MCF 10A (cell line): ENCODE measurements around the gene OR52E4. TPM values are rescaled to one million over a fixed set of nuclear protein-coding genes. Genes with fewer than 3 reads are reported as not detected.
A peak's percentile ranks its signal among the peaks of the same experiment; 100 is the strongest.

Experiments
- BruUV-seq: library from RNA; stranded (reverse); fragments of 400-500 nt; replicated peaks from 2 replicates; lab custom pipeline; 2021; lab: Mats Ljungman, UMichigan
- CTCF ChIA-PET: fragments of 300-600 bp; sonication (Branson Sonifier 250); formaldehyde crosslinking; extraction: SDS; loops from one replicate; lab custom pipeline; 2021; ENCODE audit warnings: antibody characterized with exemption, inconsistent platforms; lab: Yijun Ruan, JAX
- POLR2A ChIA-PET: fragments of 300-600, 350-650 bp; sonication (Branson Sonifier 250); formaldehyde crosslinking; extraction: SDS; loops from one replicate; lab custom pipeline; 2020; ENCODE audit warnings: antibody characterized with exemption, inconsistent platforms; lab: Yijun Ruan, JAX
- DNase-seq: peaks from one replicate; pipeline ENCODE4 v3.0.0-alpha.2; 2018; ENCODE audit not compliant: unreplicated experiment
- H3K27ac Mint-ChIP-seq: one replicate; pipeline ENCODE4 v1.8.0; 2022; ENCODE audit warnings: mild to moderate bottlenecking, low read depth, mixed read lengths; ENCODE audit not compliant: unreplicated experiment
- H3K27me3 Mint-ChIP-seq: one replicate; pipeline ENCODE4 v1.8.0; 2022; ENCODE audit warnings: mixed read lengths; ENCODE audit not compliant: insufficient read depth, unreplicated experiment
- H3K36me3 Mint-ChIP-seq: one replicate; pipeline ENCODE4 v1.8.0; 2022; ENCODE audit warnings: mild to moderate bottlenecking, moderate library complexity, mixed read lengths; ENCODE audit not compliant: insufficient read depth, unreplicated experiment
- H3K4me1 Mint-ChIP-seq: one replicate; pipeline ENCODE4 v1.8.0; 2022; ENCODE audit warnings: mixed read lengths; ENCODE audit not compliant: insufficient read depth, unreplicated experiment
- H3K4me3 Mint-ChIP-seq: one replicate; pipeline ENCODE4 v1.8.0; 2022; ENCODE audit warnings: mild to moderate bottlenecking, moderate library complexity, mixed read lengths; ENCODE audit not compliant: unreplicated experiment
- H3K9me3 Mint-ChIP-seq: one replicate; pipeline ENCODE4 v1.8.0; 2022; ENCODE audit warnings: mixed read lengths; ENCODE audit not compliant: unreplicated experiment
- intact Hi-C: fragments of 100-400 bp; cut with micrococcal nuclease; formaldehyde crosslinking; loops from 2 replicates; pipeline ENCODE4 v1.14.1; 2022
- total RNA-seq: library from RNA; stranded (reverse); gene quantifications from 2 replicates; pipeline ENCODE4 v1.2.3, GENCODE V29; 2022
- TF ChIP-seq, protein P1 (sequence below): fragments of 200-600 bp; IDR thresholded peaks from one replicate; pipeline ENCODE4 v1.8.0; 2022; ENCODE audit warnings: antibody characterized with exemption, mild to moderate bottlenecking; ENCODE audit not compliant: unreplicated experiment

OR52E4 gene
- total RNA-seq, 1 experiment from 2014 or later = not detected

DNA sequence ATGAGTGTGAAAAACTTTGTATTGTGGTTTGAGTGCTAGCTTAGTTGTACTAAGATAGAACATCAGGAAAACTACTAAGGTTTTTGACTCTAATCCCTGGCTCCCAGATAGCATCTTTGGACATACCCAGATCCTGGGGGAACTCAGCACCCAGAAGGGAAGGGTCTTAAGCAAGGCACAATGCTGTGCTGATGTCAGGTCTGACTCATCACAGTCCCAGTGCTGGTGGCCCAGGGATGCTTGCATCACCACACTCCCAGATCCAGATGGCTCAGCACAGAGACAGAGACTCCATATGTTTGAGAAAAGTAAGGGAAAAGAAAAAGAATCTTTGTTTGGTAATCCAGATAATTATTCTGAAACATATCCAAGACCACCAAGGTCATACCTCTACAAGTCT, 43.4 kb downstream of the OR52E4 start:
- BruUV-seq = no TSS peak
- CTCF ChIA-PET = no interaction called here

DNA sequence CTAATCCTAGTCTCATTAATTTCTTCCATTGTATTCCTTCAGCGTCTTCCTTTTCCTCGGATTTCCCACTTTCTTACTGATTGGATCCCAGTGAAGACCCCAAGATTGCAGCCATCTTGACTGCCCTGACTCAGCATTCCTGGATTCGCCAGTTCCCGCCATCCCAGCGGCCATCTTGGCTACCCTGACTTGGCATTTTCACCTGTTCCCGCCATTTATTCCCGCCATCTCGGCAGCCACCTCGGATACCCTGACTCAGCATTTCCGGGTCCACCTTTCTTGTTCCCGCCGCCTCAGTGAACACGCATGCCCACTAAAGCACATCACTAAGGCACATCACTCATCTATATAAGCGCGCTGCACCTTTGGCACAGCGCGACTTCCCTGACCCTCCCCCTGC, 47.8 kb downstream of the OR52E4 start:
- intact Hi-C loops = no loop called here
- CTCF ChIA-PET = no interaction called here
- peaks cover 48% of the 10 kb centered on the region for H3K9me3 Mint-ChIP-seq
- TF ChIP-seq, protein P1, sequence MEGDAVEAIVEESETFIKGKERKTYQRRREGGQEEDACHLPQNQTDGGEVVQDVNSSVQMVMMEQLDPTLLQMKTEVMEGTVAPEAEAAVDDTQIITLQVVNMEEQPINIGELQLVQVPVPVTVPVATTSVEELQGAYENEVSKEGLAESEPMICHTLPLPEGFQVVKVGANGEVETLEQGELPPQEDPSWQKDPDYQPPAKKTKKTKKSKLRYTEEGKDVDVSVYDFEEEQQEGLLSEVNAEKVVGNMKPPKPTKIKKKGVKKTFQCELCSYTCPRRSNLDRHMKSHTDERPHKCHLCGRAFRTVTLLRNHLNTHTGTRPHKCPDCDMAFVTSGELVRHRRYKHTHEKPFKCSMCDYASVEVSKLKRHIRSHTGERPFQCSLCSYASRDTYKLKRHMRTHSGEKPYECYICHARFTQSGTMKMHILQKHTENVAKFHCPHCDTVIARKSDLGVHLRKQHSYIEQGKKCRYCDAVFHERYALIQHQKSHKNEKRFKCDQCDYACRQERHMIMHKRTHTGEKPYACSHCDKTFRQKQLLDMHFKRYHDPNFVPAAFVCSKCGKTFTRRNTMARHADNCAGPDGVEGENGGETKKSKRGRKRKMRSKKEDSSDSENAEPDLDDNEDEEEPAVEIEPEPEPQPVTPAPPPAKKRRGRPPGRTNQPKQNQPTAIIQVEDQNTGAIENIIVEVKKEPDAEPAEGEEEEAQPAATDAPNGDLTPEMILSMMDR = no peak
- H3K4me1 Mint-ChIP-seq = no peaks in the 10 kb centered on the region
- H3K27ac Mint-ChIP-seq = no peak overlapping the region
- H3K27me3 Mint-ChIP-seq = no peaks in the 10 kb centered on the region
- BruUV-seq = no TSS peak
- DNase-seq = no peak
- H3K4me3 Mint-ChIP-seq = no peak overlapping the region
- no peaks in the 10 kb centered on the region for H3K36me3 Mint-ChIP-seq
- POLR2A ChIA-PET = no interaction called here

More for the DNA sequence above, 43.4 kb downstream of the OR52E4 start:
- Mint-ChIP-seq H3K27ac (no peak overlapping the region), H3K27me3 (no peaks in the 10 kb centered on the region), H3K9me3 (peaks cover 24% of the 10 kb centered on the region), H3K4me3 (no peak overlapping the region), H3K4me1 (peaks cover 4% of the 10 kb centered on the region), H3K36me3 (no peaks in the 10 kb centered on the region)
- DNase-seq = peak; percentile 8
- POLR2A ChIA-PET = no interaction called here
- intact Hi-C loops = no loop called here
- TF ChIP-seq, protein P1 = no peak

DNA sequence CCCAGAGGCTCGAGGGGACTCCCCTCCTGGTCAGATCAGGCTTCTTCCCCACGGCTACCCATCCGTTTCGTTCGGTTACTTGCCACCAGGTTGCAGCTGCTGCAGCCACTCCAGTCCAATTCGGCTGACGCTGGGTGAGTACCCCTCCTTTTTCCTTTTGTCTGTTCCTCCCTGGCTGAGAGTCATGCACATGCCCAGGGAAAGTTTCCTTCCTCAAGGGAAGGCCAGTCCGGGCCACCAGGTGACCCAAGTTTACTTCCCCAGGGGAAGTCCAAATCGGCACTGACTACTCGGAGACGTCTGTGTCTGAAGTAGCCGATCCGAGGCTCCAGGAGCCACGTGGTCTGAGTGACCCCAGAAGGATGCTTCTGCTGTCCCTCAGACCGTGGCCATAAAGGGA, 48.4 kb downstream of the OR52E4 start:
- intact Hi-C loops = no loop called here
- H3K4me3 Mint-ChIP-seq = no peak overlapping the region
- no peak for DNase-seq
- no peak overlapping the region for H3K27ac Mint-ChIP-seq
- H3K27me3 Mint-ChIP-seq = no peaks in the 10 kb centered on the region
- CTCF ChIA-PET = no interaction called here
- H3K9me3 Mint-ChIP-seq = peaks cover 48% of the 10 kb centered on the region
- no peaks in the 10 kb centered on the region for H3K36me3 Mint-ChIP-seq
- POLR2A ChIA-PET = no interaction called here
- TF ChIP-seq, protein P1 = no peak
- no peaks in the 10 kb centered on the region for H3K4me1 Mint-ChIP-seq
- no TSS peak for BruUV-seq

DNA sequence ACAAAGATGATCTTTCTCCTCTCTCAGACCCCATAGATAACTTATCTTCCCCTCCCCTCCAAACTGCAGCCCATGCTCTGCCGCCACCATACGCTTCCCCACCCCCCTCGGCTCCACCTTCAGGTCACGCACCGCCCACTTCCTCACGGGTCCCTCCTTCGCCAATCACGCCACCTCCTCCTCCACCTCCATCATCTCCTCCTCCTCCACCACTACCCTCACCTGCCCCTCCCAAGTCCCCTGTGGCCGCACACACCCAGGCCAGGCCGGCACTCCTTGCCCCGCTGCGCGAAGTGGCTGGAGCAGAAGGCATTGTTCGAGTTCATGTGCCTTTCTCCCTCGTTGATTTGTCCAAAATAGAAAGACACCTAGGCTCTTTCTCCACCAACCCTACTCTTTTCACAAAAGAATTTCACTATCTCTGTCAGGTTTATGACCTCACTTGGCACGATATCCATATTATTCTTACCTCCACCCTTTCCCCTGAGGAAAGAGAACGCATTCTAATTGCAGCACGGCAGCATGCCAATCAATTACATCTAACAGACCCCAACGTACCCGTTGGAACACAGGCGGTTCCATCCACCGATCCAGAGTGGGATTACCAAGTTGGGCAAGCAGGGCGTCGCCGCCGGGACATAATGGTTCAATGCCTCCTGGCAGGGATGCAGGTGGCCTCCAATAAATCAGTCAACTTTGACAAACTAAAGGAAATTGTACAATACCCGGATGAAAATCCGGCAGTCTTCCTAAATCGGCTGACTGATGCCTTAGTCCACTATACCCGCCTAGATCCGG, 49.3 kb downstream of the OR52E4 start:
- H3K9me3 Mint-ChIP-seq = peaks cover 42% of the 10 kb centered on the region

More for the DNA sequence above, 49.3 kb downstream of the OR52E4 start:
- H3K4me1 Mint-ChIP-seq = no peaks in the 10 kb centered on the region
- no peaks in the 10 kb centered on the region for H3K27me3 Mint-ChIP-seq
- no peak overlapping the region for H3K27ac Mint-ChIP-seq
- no peaks in the 10 kb centered on the region for H3K36me3 Mint-ChIP-seq
- no TSS peak for BruUV-seq
- no peak overlapping the region for H3K4me3 Mint-ChIP-seq
- intact Hi-C loops = no loop called here
- no peak for DNase-seq
- POLR2A ChIA-PET = no interaction called here
- TF ChIP-seq, protein P1 = no peak
- CTCF ChIA-PET = no interaction called here
